MG63 (cell line): ENCODE measurements around the gene ZNF385C. TPM values are rescaled to one million over a fixed set of nuclear protein-coding genes. Genes with fewer than 3 reads are reported as not detected.

Experiments
- DNase-seq: peaks from one replicate; pipeline ENCODE4 v3.0.0-alpha.2; 2020
- H3K27me3 ChIP-seq: fragments of 250-450 bp; sonication (Bioruptor Pico); 2 replicates; pipeline ENCODE4 v1.5.1; 2020; ENCODE audit warnings: mild to moderate bottlenecking, moderate library complexity
- H3K36me3 ChIP-seq: fragments of 250-450 bp; sonication (Bioruptor Pico); 2 replicates; pipeline ENCODE4 v1.5.1; 2020; ENCODE audit warnings: mild to moderate bottlenecking, moderate library complexity
- H3K4me3 ChIP-seq: fragments of 250-450 bp; sonication (Bioruptor Pico); 2 replicates; pipeline ENCODE4 v1.5.1; 2020; ENCODE audit warnings: mild to moderate bottlenecking, moderate library complexity
- H3K9me3 ChIP-seq: fragments of 250-450 bp; sonication (Bioruptor Pico); 2 replicates; pipeline ENCODE4 v1.5.1; 2020; ENCODE audit warnings: mild to moderate bottlenecking, moderate library complexity
- total RNA-seq: library from RNA; depleted of rRNA; stranded (reverse); fragments of >200 nt; shearing (Covaris generic); gene quantifications from 2 replicates; pipeline ENCODE4 v1.2.3, GENCODE V29; 2014; ENCODE audit warnings: low replicate concordance

Gene ZNF385C
- total RNA-seq, 1 experiment from 2014 or later: not detected

- DNase-seq: no peak
- H3K27me3 ChIP-seq: no peaks in the 10 kb centered on the region
- H3K36me3 ChIP-seq: peaks cover 81% of the 10 kb centered on the region
- no peak overlapping the region for H3K4me3 ChIP-seq
- H3K9me3 ChIP-seq: no peaks in the 10 kb centered on the region
Measured at GRCh38 chr17:42130310-42130936, 32.1 kb upstream of the ZNF385C start.

GRCh38 chr17:42129109-42129837, 31.0 kb upstream of the ZNF385C start:
- no peaks in the 10 kb centered on the region for H3K27me3 ChIP-seq
- H3K9me3 ChIP-seq: no peaks in the 10 kb centered on the region
- H3K4me3 ChIP-seq: no peak overlapping the region
- no peak for DNase-seq
- H3K36me3 ChIP-seq: peaks cover 83% of the 10 kb centered on the region

GRCh38 chr17:42127414-42127813, 29.1 kb upstream of the ZNF385C start:
- H3K36me3 ChIP-seq: peaks cover 73% of the 10 kb centered on the region

GRCh38 chr17:42126836-42127235, 28.6 kb upstream of the ZNF385C start:
- Histone ChIP-seq H3K9me3 (no peaks in the 10 kb centered on the region), H3K36me3 (peaks cover 70% of the 10 kb centered on the region), H3K27me3 (no peaks in the 10 kb centered on the region), H3K4me3 (no peak overlapping the region)
- DNase-seq: no peak

More at GRCh38 chr17:42127414-42127813, 29.1 kb upstream of the ZNF385C start:
- Histone ChIP-seq H3K9me3 (no peaks in the 10 kb centered on the region), H3K27me3 (no peaks in the 10 kb centered on the region), H3K4me3 (no peak overlapping the region)
- no peak for DNase-seq

- H3K4me3 ChIP-seq: no peak overlapping the region
- peaks cover 62% of the 10 kb centered on the region for H3K36me3 ChIP-seq
- no peaks in the 10 kb centered on the region for H3K27me3 ChIP-seq
- no peaks in the 10 kb centered on the region for H3K9me3 ChIP-seq
- DNase-seq: no peak
Measured at GRCh38 chr17:42125565-42125964, 27.3 kb upstream of the ZNF385C start.

- peaks cover 59% of the 10 kb centered on the region for H3K36me3 ChIP-seq
- no peaks in the 10 kb centered on the region for H3K9me3 ChIP-seq
- DNase-seq: no peak
- H3K4me3 ChIP-seq: no peak overlapping the region
- H3K27me3 ChIP-seq: no peaks in the 10 kb centered on the region
Measured at GRCh38 chr17:42124256-42124655, 26.0 kb upstream of the ZNF385C start.

- peaks cover 60% of the 10 kb centered on the region for H3K36me3 ChIP-seq
- no peaks in the 10 kb centered on the region for H3K27me3 ChIP-seq
- DNase-seq: no peak
- H3K9me3 ChIP-seq: no peaks in the 10 kb centered on the region
- no peak within 1 kb of the TSS for H3K4me3 ChIP-seq
Measured at GRCh38 chr17:42122371-42123303, 24.4 kb upstream of the ZNF385C start, which contains the start of gene HSPB9. TSS of gene HSPB9 (plus strand) at chr17:42122804. CDS start at chr17:42122851, 47 bp downstream.

GRCh38 chr17:42120770-42121769, 22.8 kb upstream of the ZNF385C start, which contains the start of gene KAT2A:
TSS of gene KAT2A (minus strand) at chr17:42121367. CDS start at chr17:42121304, 63 bp downstream.
- Histone ChIP-seq H3K9me3 (no peaks in the 10 kb centered on the region), H3K27me3 (no peaks in the 10 kb centered on the region), H3K36me3 (peaks cover 67% of the 10 kb centered on the region), H3K4me3 (peak within 1 kb of the TSS; percentile 60)
- DNase-seq: peak; percentile 88

- no peak for DNase-seq
- Histone ChIP-seq H3K4me3 (peak overlapping the region; percentile 60), H3K36me3 (peaks cover 66% of the 10 kb centered on the region), H3K27me3 (no peaks in the 10 kb centered on the region), H3K9me3 (no peaks in the 10 kb centered on the region)
Measured at GRCh38 chr17:42120161-42120769, 22.0 kb upstream of the ZNF385C start.

- no peak for DNase-seq
- peaks cover 62% of the 10 kb centered on the region for H3K36me3 ChIP-seq
- no peaks in the 10 kb centered on the region for H3K27me3 ChIP-seq
- no peak overlapping the region for H3K4me3 ChIP-seq
- no peaks in the 10 kb centered on the region for H3K9me3 ChIP-seq
Measured at GRCh38 chr17:42119301-42119700, 21.0 kb upstream of the ZNF385C start.

- H3K9me3 ChIP-seq: no peaks in the 10 kb centered on the region
- H3K4me3 ChIP-seq: no peak overlapping the region
- no peak for DNase-seq
- no peaks in the 10 kb centered on the region for H3K27me3 ChIP-seq
- H3K36me3 ChIP-seq: peaks cover 67% of the 10 kb centered on the region
Measured at GRCh38 chr17:42118545-42118944, 20.3 kb upstream of the ZNF385C start.

- DNase-seq: no peak
- no peak overlapping the region for H3K4me3 ChIP-seq
Measured at GRCh38 chr17:42118126-42118510, 19.8 kb upstream of the ZNF385C start.

GRCh38 chr17:42117397-42118125, 19.3 kb upstream of the ZNF385C start:
- Histone ChIP-seq H3K9me3 (no peaks in the 10 kb centered on the region), H3K4me3 (no peak overlapping the region), H3K27me3 (no peaks in the 10 kb centered on the region), H3K36me3 (peaks cover 69% of the 10 kb centered on the region)
- no peak for DNase-seq

More at GRCh38 chr17:42118126-42118510, 19.8 kb upstream of the ZNF385C start:
- H3K36me3 ChIP-seq: peaks cover 69% of the 10 kb centered on the region
- H3K9me3 ChIP-seq: no peaks in the 10 kb centered on the region
- no peaks in the 10 kb centered on the region for H3K27me3 ChIP-seq

GRCh38 chr17:42116705-42117396, 18.6 kb upstream of the ZNF385C start:
- H3K4me3 ChIP-seq: no peak overlapping the region
- no peaks in the 10 kb centered on the region for H3K9me3 ChIP-seq
- DNase-seq: peak; percentile 62
- H3K36me3 ChIP-seq: peaks cover 69% of the 10 kb centered on the region
- no peaks in the 10 kb centered on the region for H3K27me3 ChIP-seq
